ENCODE measurements around the gene HAPLN3. TPM values are rescaled to one million over a fixed set of nuclear protein-coding genes. Genes with fewer than 3 reads are reported as not detected.

The HAPLN3 gene
- polyA plus RNA-seq, 1 of the 3 experiments (the other 2 are of a cell fraction), result 9.7 TPM

GRCh38 chr15:88882785-88883184 lies 12.6 kb downstream of the HAPLN3 start:
- no peaks in the 10 kb centered on the region for H4K20me1 ChIP-seq (ENCODE audit: insufficient read depth)
- no peaks in the 10 kb centered on the region for H3K27me3 ChIP-seq (ENCODE audit: insufficient read depth)
- 69% methylated on average over 4 of the region's 4 CpGs for WGBS (ENCODE audit: low lambda C conversion rate)
- no peaks in the 10 kb centered on the region for H3K4me1 ChIP-seq (ENCODE audit: control insufficient read depth in 1 of 2, insufficient read depth in 2 of 2, low read depth in 1 of 2, low read length in 1 of 2)
- H2AFZ ChIP-seq (ENCODE audit: low read depth), result no peak overlapping the region
- no peak overlapping the region for H3K4me3 ChIP-seq (ENCODE audit: low read depth in 2 of 2, low read length in 1 of 2)
- POLR2A ChIA-PET, result no interaction called here
- no peaks in the 10 kb centered on the region for H3F3A ChIP-seq (replicated peaks; ENCODE audit: insufficient read depth)
- no peak overlapping the region for H3K27ac ChIP-seq (ENCODE audit: low read depth in 2 of 2, low read length in 1 of 2)
- no peaks in the 10 kb centered on the region for H3K79me2 ChIP-seq (ENCODE audit: insufficient read depth)
- CTCF ChIA-PET, result interaction anchor here (1.8 kb wide), 1 partner anchor 22 kb away, joined by 7 read pairs; no protein-coding TSS in a partner anchor
- no peaks in the 10 kb centered on the region for H3K9me3 ChIP-seq
- H3K4me2 ChIP-seq, result no peak overlapping the region
- no peaks in the 10 kb centered on the region for H3K9me2 ChIP-seq
- no peak overlapping the region for H3K9ac ChIP-seq
- no peaks in the 10 kb centered on the region for H3K36me3 ChIP-seq (replicated peaks in 1 of 2; ENCODE audit: control insufficient read depth in 1 of 2, insufficient read depth in 2 of 2, low read length in 1 of 2)
- DNase-seq, result no peak
- TF ChIP-seq SIN3A (IDR thresholded peaks at IDR 0.05; ENCODE audit: borderline replicate concordance, low read depth, low read length) (no peak), ZBTB33 (IDR thresholded peaks at IDR 0.05; ENCODE audit: borderline replicate concordance, low read depth) (no peak), TCF12 (IDR thresholded peaks at IDR 0.05) (no peak), YY1 (IDR thresholded peaks at IDR 0.05; ENCODE audit: low read depth) (no peak), GATA2 (CRISPR knock-in tag; IDR thresholded peaks at IDR 0.05) (no peak), CHD2 (IDR thresholded peaks at IDR 0.05; ENCODE audit: low read length, partially characterized antibody) (no peak), USF2 (IDR thresholded peaks at IDR 0.05; ENCODE audit: borderline replicate concordance, low read depth, low read length) (no peak)

- H3K9ac ChIP-seq, result no peak overlapping the region
- WGBS (ENCODE audit: low lambda C conversion rate), result 96% methylated on average over 3 of the region's 3 CpGs
- ChIA-PET CTCF (interaction anchor here (0.7 to 1.8 kb wide), 3 partner anchors 11 to 224 kb away, joined by 3 to 7 read pairs (median 3); no protein-coding TSS in a partner anchor), POLR2A (no interaction called here)
- no peaks in the 10 kb centered on the region for H3K79me2 ChIP-seq (ENCODE audit: insufficient read depth)
- H3K27me3 ChIP-seq (ENCODE audit: insufficient read depth), result no peaks in the 10 kb centered on the region
- H3K27ac ChIP-seq (ENCODE audit: low read depth in 2 of 2, low read length in 1 of 2), result no peak overlapping the region
- no peaks in the 10 kb centered on the region for H4K20me1 ChIP-seq (ENCODE audit: insufficient read depth)
- H3K4me2 ChIP-seq, result no peak overlapping the region
- no peaks in the 10 kb centered on the region for H3F3A ChIP-seq (replicated peaks; ENCODE audit: insufficient read depth)
- H3K4me1 ChIP-seq (ENCODE audit: control insufficient read depth in 1 of 2, insufficient read depth in 2 of 2, low read depth in 1 of 2, low read length in 1 of 2), result no peaks in the 10 kb centered on the region
- H3K9me3 ChIP-seq, result no peaks in the 10 kb centered on the region
- no peaks in the 10 kb centered on the region for H3K9me2 ChIP-seq
- no peak for TF ChIP-seq REST (IDR thresholded peaks at IDR 0.05; ENCODE audit: low read depth, low read length)
- no peak for DNase-seq
- H3K36me3 ChIP-seq (replicated peaks in 1 of 2; ENCODE audit: control insufficient read depth in 1 of 2, insufficient read depth in 2 of 2, low read length in 1 of 2), result no peaks in the 10 kb centered on the region
- H3K4me3 ChIP-seq (ENCODE audit: low read depth in 2 of 2, low read length in 1 of 2), result no peak overlapping the region
- no peak overlapping the region for H2AFZ ChIP-seq (ENCODE audit: low read depth)
Observed at GRCh38 chr15:88881775-88882174, 13.6 kb downstream of the HAPLN3 start.

Data from SK-N-SH (cell line).